ENCODE data around the gene IRAK1. TPM values are rescaled to one million over a fixed set of nuclear protein-coding genes. Genes with fewer than 3 reads are reported as not detected.

The IRAK1 gene
- total RNA-seq, 6 experiments from 2014 or later: 103 to 133 (median 120) TPM

DNA sequence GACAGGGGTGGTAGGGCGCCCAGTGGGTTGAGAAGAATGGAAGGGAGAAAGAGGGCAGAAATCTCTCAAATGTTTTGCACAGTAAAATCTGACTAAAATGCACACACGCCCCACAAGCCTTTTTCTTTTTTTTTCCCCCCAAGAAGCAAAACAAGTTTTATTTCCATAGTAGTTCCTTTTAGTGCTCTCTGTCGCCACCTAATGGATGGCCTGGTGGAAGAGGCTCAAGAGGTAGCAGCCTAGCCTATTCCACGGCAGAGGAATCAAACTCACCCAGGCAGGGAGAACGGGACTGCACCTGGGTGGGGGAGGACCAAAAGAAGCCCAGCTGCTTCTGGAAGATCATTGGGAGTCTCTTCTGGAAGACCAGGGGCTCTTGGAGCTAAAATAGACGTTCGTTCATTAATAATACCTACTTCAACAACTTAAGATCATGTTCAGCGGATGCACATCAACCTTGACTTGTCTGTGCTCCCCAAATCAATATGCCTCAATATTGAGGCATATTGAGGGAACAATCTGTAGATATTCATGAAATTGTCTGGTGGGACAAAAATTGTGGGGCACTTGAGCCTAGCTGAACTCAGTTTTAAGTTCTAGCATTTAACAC is 31.6 kb upstream of the IRAK1 start:
- TF ChIP-seq, protein P1, sequence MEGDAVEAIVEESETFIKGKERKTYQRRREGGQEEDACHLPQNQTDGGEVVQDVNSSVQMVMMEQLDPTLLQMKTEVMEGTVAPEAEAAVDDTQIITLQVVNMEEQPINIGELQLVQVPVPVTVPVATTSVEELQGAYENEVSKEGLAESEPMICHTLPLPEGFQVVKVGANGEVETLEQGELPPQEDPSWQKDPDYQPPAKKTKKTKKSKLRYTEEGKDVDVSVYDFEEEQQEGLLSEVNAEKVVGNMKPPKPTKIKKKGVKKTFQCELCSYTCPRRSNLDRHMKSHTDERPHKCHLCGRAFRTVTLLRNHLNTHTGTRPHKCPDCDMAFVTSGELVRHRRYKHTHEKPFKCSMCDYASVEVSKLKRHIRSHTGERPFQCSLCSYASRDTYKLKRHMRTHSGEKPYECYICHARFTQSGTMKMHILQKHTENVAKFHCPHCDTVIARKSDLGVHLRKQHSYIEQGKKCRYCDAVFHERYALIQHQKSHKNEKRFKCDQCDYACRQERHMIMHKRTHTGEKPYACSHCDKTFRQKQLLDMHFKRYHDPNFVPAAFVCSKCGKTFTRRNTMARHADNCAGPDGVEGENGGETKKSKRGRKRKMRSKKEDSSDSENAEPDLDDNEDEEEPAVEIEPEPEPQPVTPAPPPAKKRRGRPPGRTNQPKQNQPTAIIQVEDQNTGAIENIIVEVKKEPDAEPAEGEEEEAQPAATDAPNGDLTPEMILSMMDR (IDR thresholded peaks at IDR 0.05): peak; percentile 78
- no peak overlapping the region for H3K4me3 Mint-ChIP-seq
- DNase-seq: peak; percentile 28
- no peaks in the 10 kb centered on the region; the same call in none of the 2 replicates for H3K27me3 Mint-ChIP-seq (ENCODE audit: insufficient read depth)
- no peaks in the 10 kb centered on the region for H3K9me3 Mint-ChIP-seq
- peaks cover 31% of the 10 kb centered on the region for H3K4me1 Mint-ChIP-seq (ENCODE audit: low read depth)
- H3K36me3 Mint-ChIP-seq (ENCODE audit: low read depth): peaks cover 6% of the 10 kb centered on the region
- peak overlapping the region; percentile 42; the same call in 1 of the 2 replicates for H3K27ac Mint-ChIP-seq

DNA sequence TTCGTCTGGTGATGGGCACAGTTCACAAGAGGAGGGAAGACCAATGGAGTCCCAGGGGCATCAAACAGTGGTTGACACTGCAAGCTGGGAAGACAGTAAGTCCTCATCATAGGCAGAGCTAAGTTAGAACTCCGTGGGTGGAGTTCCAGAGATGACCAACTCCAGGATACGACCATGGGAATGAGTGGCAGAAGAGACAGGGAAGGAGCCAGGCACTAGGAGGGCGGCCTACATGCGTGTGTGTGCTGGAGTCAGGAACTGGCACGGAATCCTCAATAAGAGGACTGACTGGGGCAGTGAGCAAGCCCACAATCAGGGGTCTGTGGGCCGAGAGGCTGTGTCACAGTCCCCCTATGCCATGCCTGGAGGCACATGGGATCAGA is 30.4 kb upstream of the IRAK1 start:
- Mint-ChIP-seq H3K27ac (no peak overlapping the region), H3K4me3 (no peak overlapping the region), H3K27me3 (ENCODE audit: insufficient read depth) (no peaks in the 10 kb centered on the region; the same call in none of the 2 replicates), H3K4me1 (ENCODE audit: low read depth) (peaks cover 39% of the 10 kb centered on the region), H3K36me3 (ENCODE audit: low read depth) (peaks cover 6% of the 10 kb centered on the region), H3K9me3 (no peaks in the 10 kb centered on the region)
- DNase-seq: no peak
- TF ChIP-seq, protein P1 (IDR thresholded peaks at IDR 0.05): no peak

DNA sequence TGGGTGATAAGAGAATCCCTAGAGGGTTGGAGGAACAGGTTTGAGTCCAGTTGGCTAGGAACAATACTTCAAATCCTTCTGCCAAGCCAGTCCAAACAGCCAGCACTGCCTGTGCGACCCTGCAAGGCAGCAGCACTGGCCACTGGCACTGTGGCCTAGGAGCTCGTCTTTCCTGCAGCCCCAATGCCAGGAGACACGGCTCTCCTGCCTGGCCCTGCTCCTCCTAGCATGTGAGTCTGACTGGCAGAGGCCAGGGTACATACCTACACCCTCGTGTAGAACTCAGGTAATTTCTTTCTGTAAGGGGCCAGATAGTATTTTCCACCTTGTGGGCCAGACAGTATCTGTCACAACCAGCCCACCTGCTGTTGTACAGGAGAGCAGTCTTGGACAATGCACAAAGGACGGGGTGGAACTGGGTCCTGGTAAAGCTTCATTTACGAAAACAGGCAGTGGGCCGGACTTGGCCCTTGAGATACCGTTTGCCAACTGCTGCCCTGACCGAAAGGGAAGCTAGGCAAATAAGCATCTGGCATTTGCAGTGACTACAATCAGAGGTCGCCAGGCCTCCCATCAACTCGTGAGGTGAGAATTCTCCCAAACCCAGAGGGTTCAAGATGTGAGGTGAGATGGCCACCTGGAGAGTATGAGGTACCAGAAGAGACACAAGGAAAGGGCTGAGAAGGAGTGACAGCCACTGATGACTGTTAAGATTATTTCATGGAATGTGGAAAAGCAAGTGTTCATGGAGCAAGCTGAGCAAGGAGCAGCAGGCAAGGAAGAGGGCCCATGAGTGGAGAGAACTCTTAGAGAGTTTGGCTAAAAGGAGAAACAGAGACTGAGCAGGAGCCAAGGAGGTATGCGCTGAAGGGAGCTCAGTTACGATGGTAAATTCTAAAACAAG is 29.8 kb upstream of the IRAK1 start:
- peaks cover 41% of the 10 kb centered on the region for H3K4me1 Mint-ChIP-seq (ENCODE audit: low read depth)
- no peaks in the 10 kb centered on the region for H3K9me3 Mint-ChIP-seq
- no peak for DNase-seq
- H3K27ac Mint-ChIP-seq: no peak overlapping the region
- H3K27me3 Mint-ChIP-seq (ENCODE audit: insufficient read depth): no peaks in the 10 kb centered on the region; the same call in none of the 2 replicates
- TF ChIP-seq, protein P1 (IDR thresholded peaks at IDR 0.05): no peak
- H3K36me3 Mint-ChIP-seq (ENCODE audit: low read depth): peaks cover 6% of the 10 kb centered on the region
- H3K4me3 Mint-ChIP-seq: no peak overlapping the region

DNA sequence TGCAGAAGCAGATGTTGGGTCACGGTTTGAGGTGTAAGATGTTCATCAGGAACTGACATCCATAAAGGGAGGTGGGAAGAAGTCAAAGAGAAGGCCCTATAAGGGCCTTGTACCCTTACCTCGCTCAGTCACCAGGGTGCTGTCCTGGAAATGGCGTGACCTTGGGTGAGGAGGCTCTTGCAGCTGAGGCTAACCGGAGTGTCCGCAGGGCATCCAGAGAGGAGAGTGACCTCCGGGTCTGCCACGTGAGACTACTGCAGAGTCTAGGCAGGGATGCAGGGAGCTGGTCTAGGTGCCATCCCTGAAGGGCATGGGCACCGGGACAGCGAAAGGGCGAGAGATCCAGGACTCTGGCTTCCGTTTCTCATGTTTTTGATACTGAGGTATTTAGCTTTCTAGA is 28.7 kb upstream of the IRAK1 start:
- Mint-ChIP-seq H3K4me3 (no peak overlapping the region), H3K27me3 (ENCODE audit: insufficient read depth) (peaks cover 2% of the 10 kb centered on the region), H3K4me1 (ENCODE audit: low read depth) (peaks cover 51% of the 10 kb centered on the region), H3K9me3 (no peaks in the 10 kb centered on the region), H3K36me3 (ENCODE audit: low read depth) (peaks cover 6% of the 10 kb centered on the region), H3K27ac (peak overlapping the region; percentile 55; the same call in 1 of the 2 replicates)
- TF ChIP-seq, protein P1 (IDR thresholded peaks at IDR 0.05): no peak
- no peak for DNase-seq

DNA sequence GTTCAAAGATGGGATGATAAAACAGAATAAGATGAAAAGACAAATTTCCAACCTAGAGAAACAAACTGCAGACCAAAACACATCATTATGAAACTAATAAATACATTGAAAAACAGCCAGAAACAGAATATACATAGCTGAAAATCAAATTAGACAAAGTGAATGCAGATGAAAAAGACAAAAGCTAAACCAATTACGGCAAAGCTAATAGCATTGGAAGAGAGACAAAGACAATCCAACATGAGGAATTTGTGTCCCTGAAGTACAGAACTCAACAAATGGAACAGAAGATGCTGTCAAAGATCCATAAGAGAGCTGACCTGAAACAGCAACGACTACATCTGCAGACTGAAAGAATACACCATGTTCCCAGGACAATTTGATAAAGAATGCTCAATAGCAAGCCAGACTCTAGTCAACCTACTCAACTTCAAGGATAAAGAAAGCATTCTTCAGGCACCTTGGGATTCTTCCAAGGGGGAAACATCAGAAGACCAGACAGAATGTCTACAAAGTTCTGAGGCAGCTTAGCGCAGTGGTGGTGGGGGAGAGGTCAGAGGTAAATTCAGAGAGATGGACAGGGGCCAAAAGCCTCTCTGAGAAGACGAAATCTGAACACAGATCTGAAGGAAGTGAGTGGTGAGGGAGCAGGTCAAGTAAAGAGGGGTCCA is 27.4 kb upstream of the IRAK1 start:
- peak overlapping the region; percentile 91 for H3K27ac Mint-ChIP-seq
- no peak for DNase-seq

More for the DNA sequence above, 27.4 kb upstream of the IRAK1 start:
- TF ChIP-seq, protein P1 (IDR thresholded peaks at IDR 0.05): no peak
- Mint-ChIP-seq H3K27me3 (ENCODE audit: insufficient read depth) (peaks cover 2% of the 10 kb centered on the region), H3K36me3 (ENCODE audit: low read depth) (peaks cover 6% of the 10 kb centered on the region), H3K9me3 (no peaks in the 10 kb centered on the region), H3K4me3 (peak overlapping the region; percentile 65), H3K4me1 (ENCODE audit: low read depth) (peaks cover 60% of the 10 kb centered on the region)
